ENCODE data around the gene ENTHD1.
A peak's percentile ranks its signal among the peaks of the same experiment; 100 is the strongest.

Gene ENTHD1

GRCh38 chr22:39926753-39927152, 33.2 kb upstream of the ENTHD1 start:
- no peak for DNase-seq
- in situ Hi-C loops (cut with MboI; ENCODE audit: low pct_unique_long_range_greater_than_20kb, low sequenced_read_pairs) = no loop called here

- in situ Hi-C loops (cut with MboI; ENCODE audit: low pct_unique_long_range_greater_than_20kb, low sequenced_read_pairs) = no loop called here
- DNase-seq = peak; percentile 11
Measured at GRCh38 chr22:39925909-39926679, 32.5 kb upstream of the ENTHD1 start.

- DNase-seq = no peak
- in situ Hi-C loops (cut with MboI; ENCODE audit: low pct_unique_long_range_greater_than_20kb, low sequenced_read_pairs) = no loop called here
Measured at GRCh38 chr22:39925273-39925672, 31.7 kb upstream of the ENTHD1 start.

- in situ Hi-C loops (cut with MboI; ENCODE audit: low pct_unique_long_range_greater_than_20kb, low sequenced_read_pairs) = no loop called here
- DNase-seq = no peak
Measured at GRCh38 chr22:39924286-39924685, 30.7 kb upstream of the ENTHD1 start.

- no peak for DNase-seq
- in situ Hi-C loops (cut with MboI; ENCODE audit: low pct_unique_long_range_greater_than_20kb, low sequenced_read_pairs) = no loop called here
Measured at GRCh38 chr22:39923696-39924095, 30.1 kb upstream of the ENTHD1 start.

- in situ Hi-C loops (cut with MboI; ENCODE audit: low pct_unique_long_range_greater_than_20kb, low sequenced_read_pairs) = no loop called here
- no peak for DNase-seq
Measured at GRCh38 chr22:39920134-39920743, 26.7 kb upstream of the ENTHD1 start.

- no peak for DNase-seq
- in situ Hi-C loops (cut with MboI; ENCODE audit: low pct_unique_long_range_greater_than_20kb, low sequenced_read_pairs) = no loop called here
Measured at GRCh38 chr22:39917776-39918495, 24.4 kb upstream of the ENTHD1 start.

- DNase-seq = no peak
- in situ Hi-C loops (cut with MboI; ENCODE audit: low pct_unique_long_range_greater_than_20kb, low sequenced_read_pairs) = no loop called here
Measured at GRCh38 chr22:39917197-39917643, 23.7 kb upstream of the ENTHD1 start.

GRCh38 chr22:39916496-39916895, 22.9 kb upstream of the ENTHD1 start:
- in situ Hi-C loops (cut with MboI; ENCODE audit: low pct_unique_long_range_greater_than_20kb, low sequenced_read_pairs) = no loop called here
- no peak for DNase-seq

GRCh38 chr22:39915295-39915726, 21.8 kb upstream of the ENTHD1 start:
- in situ Hi-C loops (cut with MboI; ENCODE audit: low pct_unique_long_range_greater_than_20kb, low sequenced_read_pairs) = no loop called here
- DNase-seq = no peak

GRCh38 chr22:39914584-39914983, 21.0 kb upstream of the ENTHD1 start:
- no peak for DNase-seq
- in situ Hi-C loops (cut with MboI; ENCODE audit: low pct_unique_long_range_greater_than_20kb, low sequenced_read_pairs) = no loop called here

- in situ Hi-C loops (cut with MboI; ENCODE audit: low pct_unique_long_range_greater_than_20kb, low sequenced_read_pairs) = no loop called here
- DNase-seq = no peak
Measured at GRCh38 chr22:39913886-39914285, 20.3 kb upstream of the ENTHD1 start.

- in situ Hi-C loops (cut with MboI; ENCODE audit: low pct_unique_long_range_greater_than_20kb, low sequenced_read_pairs) = no loop called here
- DNase-seq = no peak
Measured at GRCh38 chr22:39913321-39913720, 19.8 kb upstream of the ENTHD1 start.

- no peak for DNase-seq
- in situ Hi-C loops (cut with MboI; ENCODE audit: low pct_unique_long_range_greater_than_20kb, low sequenced_read_pairs) = no loop called here
Measured at GRCh38 chr22:39910876-39911613, 17.5 kb upstream of the ENTHD1 start.

GRCh38 chr22:39908737-39909136, 15.2 kb upstream of the ENTHD1 start:
- DNase-seq = no peak
- in situ Hi-C loops (cut with MboI; ENCODE audit: low pct_unique_long_range_greater_than_20kb, low sequenced_read_pairs) = no loop called here

GRCh38 chr22:39908136-39908535, 14.6 kb upstream of the ENTHD1 start:
- in situ Hi-C loops (cut with MboI; ENCODE audit: low pct_unique_long_range_greater_than_20kb, low sequenced_read_pairs) = no loop called here
- DNase-seq = no peak

- in situ Hi-C loops (cut with MboI; ENCODE audit: low pct_unique_long_range_greater_than_20kb, low sequenced_read_pairs) = no loop called here
- DNase-seq = no peak
Measured at GRCh38 chr22:39907605-39908097, 14.1 kb upstream of the ENTHD1 start.

GRCh38 chr22:39907047-39907446, 13.5 kb upstream of the ENTHD1 start:
- in situ Hi-C loops (cut with MboI; ENCODE audit: low pct_unique_long_range_greater_than_20kb, low sequenced_read_pairs) = no loop called here
- DNase-seq = no peak

GRCh38 chr22:39906207-39906606, 12.6 kb upstream of the ENTHD1 start:
- in situ Hi-C loops (cut with MboI; ENCODE audit: low pct_unique_long_range_greater_than_20kb, low sequenced_read_pairs) = no loop called here
- DNase-seq = no peak
